Fibroblast of skin of left biceps (primary cell): ENCODE results near the gene PANK1.

Source experiments
- DNase-seq, 2 experiments: peaks; one replicate each; pipeline ENCODE4 v3.0.0-alpha.2; 2013; ENCODE audit warnings: low read depth in 2 of 2

PANK1 gene

GRCh38 chr10:89644967-89645741 is at the start of gene PANK1:
PANK1 (minus strand) TSS chr10:89645242; CDS start chr10:89644891, 351 bp downstream.
- DNase-seq, result no peak

GRCh38 chr10:89693176-89693575 is 48.1 kb upstream of the PANK1 start:
- DNase-seq, result no peak

- DNase-seq, result no peak
These were observed 47.4 kb upstream of the PANK1 start for GRCh38 chr10:89692416-89692815.

GRCh38 chr10:89690027-89690426 is 45.0 kb upstream of the PANK1 start:
- DNase-seq, result no peak

GRCh38 chr10:89685936-89686335 is 40.9 kb upstream of the PANK1 start:
- DNase-seq, result no peak

- no peak for DNase-seq
These were observed 39.6 kb upstream of the PANK1 start for GRCh38 chr10:89684604-89685003.

- DNase-seq, result no peak
These were observed 38.8 kb upstream of the PANK1 start for GRCh38 chr10:89683883-89684282.

GRCh38 chr10:89679986-89680385 is 34.9 kb upstream of the PANK1 start:
- DNase-seq, result no peak

- no peak for DNase-seq
These were observed 32.3 kb upstream of the PANK1 start for GRCh38 chr10:89677341-89677740.

- no peak for DNase-seq
These were observed 25.9 kb upstream of the PANK1 start for GRCh38 chr10:89670926-89671325.

GRCh38 chr10:89669985-89670384 is 24.9 kb upstream of the PANK1 start:
- DNase-seq, result no peak

- DNase-seq, result no peak
These were observed 23.5 kb upstream of the PANK1 start for GRCh38 chr10:89668386-89669071.

- DNase-seq, result no peak
These were observed 21.1 kb upstream of the PANK1 start for GRCh38 chr10:89666138-89666537.

GRCh38 chr10:89665302-89665701 is 20.3 kb upstream of the PANK1 start:
- DNase-seq, result no peak

- no peak for DNase-seq
These were observed 19.2 kb upstream of the PANK1 start for GRCh38 chr10:89664203-89664602.

GRCh38 chr10:89663144-89663543 is 18.1 kb upstream of the PANK1 start:
- no peak for DNase-seq

GRCh38 chr10:89662596-89662995 is 17.6 kb upstream of the PANK1 start:
- DNase-seq, result no peak

- peak; percentile 84 to 87 for DNase-seq
These were observed 14.4 kb upstream of the PANK1 start for GRCh38 chr10:89659143-89660131.

GRCh38 chr10:89657302-89657701 is 12.3 kb upstream of the PANK1 start:
- DNase-seq, result no peak

GRCh38 chr10:89655722-89656121 is 10.7 kb upstream of the PANK1 start:
- DNase-seq, result no peak

- DNase-seq, result peak; percentile 47 to 48
These were observed 8.4 kb upstream of the PANK1 start for GRCh38 chr10:89653410-89653869.

GRCh38 chr10:89652806-89653370 is 7.8 kb upstream of the PANK1 start:
- DNase-seq, result no peak
